Raji (cell line): ENCODE data around the gene ACTL8.

Source experiments
- POLR2A ChIP-seq: IDR thresholded peaks from 2 replicates; pipeline ENCODE4 v1.6.1; 2011; ENCODE audit warnings: low read depth, low read length, control low read depth; ENCODE audit not compliant: insufficient read depth

Gene ACTL8

DNA sequence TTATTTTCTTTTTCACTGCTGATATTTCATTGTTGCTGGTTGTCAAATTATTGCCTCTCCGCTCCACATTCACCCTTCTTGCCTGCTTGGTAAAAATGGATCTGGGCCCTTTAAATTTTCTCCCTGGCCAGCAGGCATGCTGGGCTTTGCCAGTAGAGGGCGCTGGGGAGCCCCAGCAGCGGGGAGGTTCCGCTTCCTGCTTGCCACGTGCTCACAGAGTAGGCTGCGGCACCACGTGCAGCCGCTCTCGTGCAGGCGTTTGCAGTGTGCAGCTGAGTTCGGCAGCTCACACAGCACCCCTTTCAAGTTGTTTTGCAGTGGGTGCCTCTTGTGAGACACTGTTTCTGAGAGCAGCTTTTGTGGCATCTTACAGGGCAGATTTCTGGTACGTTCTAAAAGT lies at the start of gene ACTL8:
Gene ACTL8 (plus strand): TSS at position 214 of the 400 bp plus-strand sequence. CDS start 67,676 bp downstream, outside the sequence.
- 0 out of 2 replicates have a peak, but pooled peaks have one; percentile 25 for TF ChIP-seq POLR2A

DNA sequence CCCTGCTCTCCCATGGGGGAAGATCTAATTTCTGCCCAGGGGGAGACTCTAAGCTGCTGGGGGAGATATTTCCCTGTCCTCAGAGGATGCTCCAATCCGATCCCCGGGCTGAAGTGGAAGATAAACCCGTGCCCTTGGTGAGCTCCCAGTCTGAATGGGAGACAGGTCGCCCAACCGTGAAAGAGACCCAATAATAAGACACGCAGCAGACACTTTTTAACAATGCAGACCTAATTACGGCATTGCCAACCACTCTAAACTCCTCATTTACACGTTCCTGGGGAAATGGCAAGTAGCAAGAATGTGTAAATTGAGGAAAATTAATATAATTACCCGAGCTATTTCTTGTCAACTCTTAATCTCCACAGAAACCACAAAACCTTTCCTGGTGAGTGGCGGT lies 48.7 kb upstream of the ACTL8 start:
- TF ChIP-seq POLR2A, result no peak

- no peak for TF ChIP-seq POLR2A
These were observed 45.2 kb upstream of the ACTL8 start for GRCh38 chr1:17709981-17710380.

DNA sequence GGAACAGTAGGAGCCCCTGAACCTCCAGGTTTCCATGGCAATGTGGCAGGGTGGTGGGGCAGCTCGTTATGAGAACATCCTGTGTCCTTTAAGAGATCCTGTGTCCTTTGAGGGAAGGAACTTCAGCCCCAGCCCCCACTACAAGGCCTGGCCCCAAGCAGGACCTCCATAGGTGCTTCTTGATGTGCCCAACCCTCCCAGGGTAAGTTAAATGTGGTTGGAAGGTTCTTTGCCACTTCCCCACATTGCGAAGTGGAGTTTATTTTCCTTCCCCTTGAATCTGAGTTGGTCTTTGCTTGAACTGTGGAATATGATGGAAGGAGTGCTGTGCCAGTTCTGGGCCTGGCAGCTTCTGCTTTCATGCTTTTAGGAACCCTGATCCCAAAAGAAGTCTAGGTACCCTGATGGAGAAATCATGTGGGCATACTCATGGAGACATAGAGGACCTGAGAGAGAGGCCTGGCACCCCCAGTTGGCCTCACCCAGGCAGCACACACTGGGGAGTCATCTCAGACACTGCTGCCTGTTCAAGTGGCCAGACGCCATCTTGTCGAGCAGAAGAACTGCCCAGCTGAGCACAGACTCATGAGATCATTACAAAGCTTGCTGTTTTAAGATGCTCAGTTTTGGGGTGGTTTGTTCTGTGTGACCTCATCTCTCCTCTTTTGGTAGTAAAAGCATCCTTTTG lies 44.1 kb upstream of the ACTL8 start:
- TF ChIP-seq POLR2A, result no peak

GRCh38 chr1:17711577-17711910 lies 43.6 kb upstream of the ACTL8 start:
- no peak for TF ChIP-seq POLR2A

GRCh38 chr1:17711941-17712340 lies 43.2 kb upstream of the ACTL8 start:
- TF ChIP-seq POLR2A, result no peak

DNA sequence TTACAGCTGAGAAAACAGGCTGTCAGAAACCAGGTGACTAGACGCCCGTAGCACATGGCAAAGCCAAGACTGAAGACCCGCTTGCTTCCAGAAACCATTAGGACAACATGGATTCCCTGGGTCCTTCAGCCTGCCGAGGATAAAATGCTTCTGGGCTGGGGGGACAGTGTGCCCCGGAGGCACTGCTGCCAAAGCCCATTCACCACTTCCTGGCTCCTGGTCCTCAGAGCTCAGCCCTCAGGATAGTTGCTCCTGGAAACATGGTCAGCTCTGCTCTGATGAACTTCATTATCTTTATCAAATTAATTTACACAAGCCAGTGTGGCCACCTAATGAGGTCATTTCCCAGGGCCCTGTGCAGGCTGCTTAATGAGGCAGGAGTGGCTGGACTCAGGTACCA lies 41.1 kb upstream of the ACTL8 start:
- no peak for TF ChIP-seq POLR2A

GRCh38 chr1:17717594-17718535 lies 37.3 kb upstream of the ACTL8 start:
- TF ChIP-seq POLR2A, result no peak

GRCh38 chr1:17719874-17720273 lies 35.3 kb upstream of the ACTL8 start:
- TF ChIP-seq POLR2A, result no peak

DNA sequence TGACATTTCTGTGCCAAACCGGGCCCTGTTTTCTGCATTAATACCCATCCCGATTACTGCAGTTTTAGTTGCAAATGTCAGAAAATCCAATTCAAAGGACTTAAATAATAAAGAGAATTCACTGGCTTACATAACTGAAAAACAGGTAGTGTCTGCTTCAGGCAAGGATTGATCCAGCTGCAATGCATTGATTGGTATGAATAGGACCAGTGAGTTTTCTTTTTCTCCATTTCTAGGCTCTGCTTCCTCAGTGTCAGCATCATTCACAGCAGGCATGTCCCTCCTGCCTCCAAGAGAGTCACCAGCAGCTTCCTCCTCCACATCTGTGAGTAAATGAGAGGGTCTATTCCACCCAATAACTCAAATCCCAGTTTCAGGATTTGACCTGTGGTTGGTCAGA lies 33.7 kb upstream of the ACTL8 start:
- TF ChIP-seq POLR2A, result no peak

- no peak for TF ChIP-seq POLR2A
These were observed 31.4 kb upstream of the ACTL8 start for GRCh38 chr1:17723684-17724083.

- TF ChIP-seq POLR2A, result no peak
These were observed 31.0 kb upstream of the ACTL8 start for GRCh38 chr1:17724150-17724549.

DNA sequence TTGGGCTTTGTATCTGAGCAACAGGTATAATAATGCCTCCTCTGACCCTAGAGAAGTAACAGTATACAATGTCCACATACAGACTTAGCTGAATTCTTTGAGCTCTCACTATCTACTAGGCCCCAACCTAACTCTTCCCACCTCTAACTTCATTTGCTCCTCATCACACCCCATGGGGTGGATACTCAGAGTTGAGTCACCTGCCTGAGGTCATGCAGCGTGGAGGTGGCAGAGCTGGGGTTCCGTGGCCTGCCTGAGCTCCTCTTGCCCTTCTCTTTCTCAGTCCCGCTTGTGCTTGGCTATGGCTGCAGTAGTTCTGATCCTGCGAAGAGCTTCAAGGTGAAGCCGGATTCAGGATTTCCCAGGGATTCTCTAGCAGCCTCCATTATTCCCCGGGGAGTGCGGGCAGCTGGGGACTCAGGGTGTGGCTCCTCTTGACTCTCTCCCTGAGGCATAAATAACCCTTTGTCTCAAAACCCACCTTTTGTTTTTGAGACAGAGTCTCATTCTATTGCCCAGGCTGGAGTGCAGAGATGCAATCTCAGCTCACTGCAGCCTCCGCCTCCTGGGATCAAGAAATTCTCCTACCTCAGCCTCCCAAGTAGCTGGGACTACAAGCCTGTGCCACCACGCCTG lies 29.9 kb upstream of the ACTL8 start:
- TF ChIP-seq POLR2A, result no peak

DNA sequence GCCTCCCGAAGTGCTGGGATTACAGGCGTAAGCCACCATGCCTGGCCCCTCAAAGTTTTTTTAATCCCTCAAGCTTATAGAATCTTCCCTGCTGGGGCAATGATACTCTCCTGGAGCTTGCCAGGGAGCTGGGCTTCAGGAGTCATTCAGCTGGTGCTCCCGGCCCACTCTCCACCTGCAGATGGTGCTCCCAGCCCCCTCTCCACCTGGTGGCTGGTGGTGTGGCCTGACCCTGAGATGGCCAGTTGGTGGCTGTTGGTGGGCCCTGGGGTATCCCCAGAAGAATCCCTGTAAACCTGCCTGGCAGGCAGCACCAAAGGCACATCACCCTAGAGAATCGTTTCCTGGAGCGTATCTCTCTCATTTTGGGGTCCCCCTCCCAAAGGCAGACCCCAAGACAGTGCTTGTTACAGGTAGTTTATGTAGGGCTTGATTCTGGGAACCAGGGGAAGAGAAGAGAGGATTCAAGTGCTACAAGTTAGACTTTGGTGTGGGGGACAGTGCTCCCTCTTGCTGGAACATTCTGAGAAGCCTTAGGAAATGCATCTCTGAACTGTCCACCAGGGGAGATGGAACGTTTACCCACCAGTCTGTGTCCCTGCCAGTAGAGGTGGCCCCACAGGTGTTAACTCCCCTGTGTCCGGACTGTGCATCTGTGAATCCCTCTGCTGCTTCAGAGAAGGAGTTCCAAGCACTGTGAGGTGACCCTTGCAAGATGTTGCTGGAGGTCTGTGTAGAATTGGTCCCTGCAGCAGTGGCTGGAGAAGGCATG lies 29.1 kb upstream of the ACTL8 start:
- TF ChIP-seq POLR2A, result no peak

- no peak for TF ChIP-seq POLR2A
These were observed 26.9 kb upstream of the ACTL8 start for GRCh38 chr1:17728123-17728712.
